NOMO-1 treated with DMSO at 0.1 percent for 48 hours (cell line): ENCODE measurements around the gene ZNF827.

ENCODE experiments used
- DNase-seq: peaks from one replicate; lab custom pipeline; 2025; ENCODE audit not compliant: unreplicated experiment; lab: John Stamatoyannopoulos, UW

ZNF827 gene

GRCh38 chr4:145804116-145804515 lies 134.5 kb downstream of the ZNF827 start:
- DNase-seq: no peak

DNA sequence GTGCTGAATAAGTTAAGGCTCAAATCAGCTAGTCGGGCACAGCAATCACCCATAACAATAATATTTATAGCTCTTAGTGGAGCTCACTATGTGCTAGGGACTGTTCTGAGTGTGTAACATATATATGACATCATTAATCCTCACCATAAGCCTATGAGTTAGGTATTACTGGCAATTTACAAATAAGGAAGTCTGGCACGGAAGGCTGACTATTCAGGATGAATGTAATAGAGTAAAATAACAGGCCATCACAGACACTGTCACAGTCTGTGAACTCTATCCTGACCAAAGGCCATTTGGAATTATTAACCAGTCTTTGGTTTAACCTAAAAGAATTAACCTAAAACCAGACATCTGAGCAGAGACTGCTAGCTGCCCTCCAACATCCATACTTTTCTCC lies 139.4 kb downstream of the ZNF827 start:
- DNase-seq: no peak

GRCh38 chr4:145797278-145797677 lies 141.3 kb downstream of the ZNF827 start:
- no peak for DNase-seq

DNA sequence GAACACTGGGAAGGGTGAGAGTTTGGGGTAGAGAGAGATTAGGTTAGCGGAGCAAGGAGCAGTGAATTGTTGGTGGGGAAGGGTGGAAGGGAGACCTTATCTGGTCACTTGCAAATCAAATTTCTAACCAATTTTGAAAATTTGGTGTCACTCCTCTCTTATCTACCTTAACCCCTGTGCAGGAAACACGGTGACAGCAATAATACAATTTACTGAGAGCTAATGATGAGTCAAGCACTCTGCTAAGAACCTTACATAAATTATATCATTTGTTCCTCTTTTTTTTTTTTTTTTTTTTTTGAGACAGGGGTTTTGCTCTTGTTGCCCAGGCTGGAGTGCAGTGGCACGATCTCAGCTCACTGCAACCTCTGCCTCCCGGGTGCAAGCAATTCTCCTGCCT lies 142.3 kb downstream of the ZNF827 start:
- peak; percentile 77 for DNase-seq

- peak; percentile 95 for DNase-seq
Observed at GRCh38 chr4:145795521-145795920, 143.1 kb downstream of the ZNF827 start.

DNA sequence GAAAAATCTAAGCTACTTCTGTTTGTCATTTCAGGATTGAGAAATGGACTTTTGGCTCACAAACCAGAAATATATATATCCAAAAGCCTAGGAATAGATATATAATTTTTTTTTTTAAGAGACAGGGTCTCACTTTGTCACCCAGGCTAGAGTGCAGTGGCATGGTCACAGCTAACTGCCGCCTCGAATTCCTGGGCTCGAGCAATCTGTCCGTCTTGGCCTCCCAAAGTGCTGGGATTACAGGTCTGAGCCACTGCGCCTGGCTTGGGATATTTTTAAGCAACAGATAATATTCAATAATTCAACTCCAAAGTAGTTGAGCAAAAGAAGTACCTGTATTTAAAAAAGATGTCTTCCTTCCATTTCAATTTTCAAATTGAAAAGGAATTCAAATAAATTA lies 146.2 kb downstream of the ZNF827 start:
- DNase-seq: no peak

DNA sequence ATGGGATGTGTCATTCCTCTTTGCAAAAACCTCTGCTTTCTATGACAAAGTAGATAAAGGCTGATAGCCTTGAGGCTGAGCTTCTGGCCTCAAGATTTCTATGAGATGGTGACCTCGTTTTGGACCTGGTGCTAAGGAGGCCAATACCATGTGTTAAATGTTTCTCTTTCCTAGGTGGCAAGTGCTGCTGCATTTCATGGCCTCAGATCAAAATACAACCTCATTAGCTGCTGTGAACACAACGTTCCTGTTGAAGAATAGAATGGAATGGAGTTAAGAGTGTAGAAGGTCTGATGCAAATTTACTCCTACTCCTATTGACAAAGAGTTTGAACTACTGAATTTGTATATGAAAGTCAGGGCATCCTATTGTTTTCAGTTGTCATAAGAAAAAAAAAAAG lies 146.6 kb downstream of the ZNF827 start:
- DNase-seq: no peak

- no peak for DNase-seq
Observed at GRCh38 chr4:145788755-145789154, 149.9 kb downstream of the ZNF827 start.

GRCh38 chr4:145786830-145787229 lies 151.8 kb downstream of the ZNF827 start:
- peak; percentile 10 for DNase-seq

DNA sequence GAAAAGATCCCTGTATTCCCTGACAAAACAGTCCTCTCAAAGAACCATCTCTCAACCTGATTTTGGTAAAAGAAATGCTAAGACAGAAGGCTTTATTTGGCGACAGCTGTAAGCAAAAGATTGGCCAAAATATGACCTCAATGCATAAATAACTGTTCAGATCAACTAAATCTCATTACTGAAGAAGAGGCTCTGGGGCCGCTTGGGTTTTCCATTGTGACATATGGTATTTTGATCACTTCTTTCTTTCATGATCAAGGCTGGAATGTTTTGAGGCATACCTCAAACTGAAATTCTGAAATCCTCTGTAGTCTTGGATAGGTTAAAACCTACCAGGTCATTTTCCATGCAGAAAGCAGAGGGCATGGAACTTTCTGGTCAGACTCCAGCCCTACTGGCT lies 152.4 kb downstream of the ZNF827 start:
- no peak for DNase-seq

DNA sequence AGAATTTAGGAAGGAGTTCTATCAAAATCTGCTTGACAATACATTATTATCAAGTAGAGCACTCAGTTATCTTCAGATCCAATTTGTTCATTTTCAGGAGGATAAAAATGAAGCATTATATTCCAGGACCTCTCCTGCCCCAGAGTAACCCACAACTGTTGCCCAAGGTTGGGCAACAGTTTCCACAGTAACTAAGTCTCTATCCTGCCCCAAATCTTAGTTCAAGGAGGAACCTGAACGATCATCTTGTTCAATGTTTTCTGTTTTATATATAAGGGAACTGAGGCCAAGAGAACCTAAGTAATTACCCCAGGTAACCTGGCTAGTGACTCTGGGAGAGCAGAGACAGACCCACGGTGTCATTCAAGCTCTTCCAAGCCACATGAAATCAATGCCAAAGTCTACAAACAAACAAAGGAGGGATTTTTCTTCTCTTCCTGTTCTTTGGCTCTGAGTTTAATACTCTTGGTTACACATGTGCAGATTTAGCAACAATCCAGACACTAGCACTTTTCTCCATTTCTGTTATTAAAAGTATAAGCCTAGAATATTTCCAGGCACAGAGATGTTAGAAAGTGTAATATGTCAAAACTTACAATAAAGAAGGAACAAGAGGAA lies 153.1 kb downstream of the ZNF827 start:
- DNase-seq: peak; percentile 60

DNA sequence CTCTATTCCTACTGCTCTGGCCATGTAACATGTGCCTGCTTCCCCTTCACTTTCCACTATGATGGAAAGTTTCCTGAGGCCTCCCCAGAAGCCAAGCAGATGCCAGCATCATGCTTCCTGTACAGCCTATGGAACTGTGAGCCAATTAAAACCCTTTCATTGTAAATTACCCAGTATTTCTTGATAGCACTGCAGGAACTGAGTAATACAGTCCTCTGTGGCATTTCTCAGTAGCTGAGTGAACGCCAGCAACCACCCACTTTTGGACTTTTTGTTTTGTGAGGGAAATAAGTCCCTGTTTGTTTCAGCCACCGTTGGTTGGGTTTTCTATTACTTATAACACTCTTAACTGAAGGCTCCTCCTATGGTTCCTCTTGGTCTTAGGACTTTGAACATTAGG lies 154.6 kb downstream of the ZNF827 start:
- no peak for DNase-seq

DNA sequence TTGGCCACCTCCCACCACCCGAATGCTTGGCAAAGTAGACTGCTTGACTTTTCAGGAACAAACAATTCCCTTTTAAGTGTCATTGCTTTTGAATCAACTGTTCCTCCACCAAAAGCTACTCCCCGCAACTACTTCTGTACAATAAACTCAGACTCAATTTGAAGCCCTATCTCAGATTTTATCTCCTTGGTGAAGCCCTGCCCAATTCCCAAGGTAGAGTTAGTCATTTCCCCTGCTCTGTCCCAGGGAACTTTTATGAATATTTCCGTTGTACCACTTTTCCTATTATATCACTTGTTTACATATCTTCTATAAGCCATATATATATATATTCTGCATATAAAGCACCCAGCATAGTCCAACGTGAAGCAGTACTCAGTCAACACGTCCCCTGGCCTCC lies 155.9 kb downstream of the ZNF827 start:
- no peak for DNase-seq

- DNase-seq: peak; percentile 59
Observed at GRCh38 chr4:145781351-145781750, 157.3 kb downstream of the ZNF827 start.

- DNase-seq: no peak
Observed at GRCh38 chr4:145779319-145779801, 159.3 kb downstream of the ZNF827 start.

DNA sequence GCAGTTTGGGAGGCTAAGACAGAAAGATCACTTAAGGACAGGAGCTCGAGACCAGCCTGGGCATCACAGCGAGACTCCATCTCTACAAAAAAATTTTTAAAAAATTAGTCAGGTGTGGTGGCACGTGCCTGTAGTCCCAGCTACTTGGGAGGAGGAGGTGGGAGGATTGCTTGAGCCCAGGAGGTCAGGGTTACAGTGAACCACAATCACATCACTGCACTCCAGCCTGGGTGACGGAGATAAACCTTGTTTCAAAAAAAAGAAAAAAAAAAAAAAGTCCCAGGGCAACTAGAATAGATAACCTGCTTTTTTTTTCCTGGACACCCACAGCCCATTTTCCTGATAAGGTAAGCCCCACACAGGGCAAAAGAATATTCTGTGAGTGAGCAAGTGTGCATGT lies 162.4 kb downstream of the ZNF827 start:
- DNase-seq: no peak

DNA sequence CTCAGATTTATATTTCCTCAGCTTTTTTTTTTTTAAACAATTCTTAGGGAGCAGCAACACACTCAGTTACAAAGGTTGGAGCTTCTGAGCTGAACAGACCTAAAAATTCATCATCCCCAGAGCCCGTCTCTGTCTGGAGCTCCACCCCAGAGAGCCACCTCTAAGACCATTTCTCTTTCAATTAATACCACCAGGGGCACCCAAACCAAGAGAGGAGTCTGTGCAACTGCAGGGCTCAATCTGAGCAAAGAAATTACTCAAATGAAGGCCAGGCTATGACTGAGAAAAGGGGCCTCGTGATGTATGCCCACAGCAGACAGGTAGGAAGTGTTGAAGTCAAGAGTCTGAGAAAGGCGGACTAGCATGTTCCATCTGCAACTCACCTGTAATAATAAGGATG lies 163.2 kb downstream of the ZNF827 start:
- no peak for DNase-seq

- no peak for DNase-seq
Observed at GRCh38 chr4:145774473-145774872, 164.2 kb downstream of the ZNF827 start.

DNA sequence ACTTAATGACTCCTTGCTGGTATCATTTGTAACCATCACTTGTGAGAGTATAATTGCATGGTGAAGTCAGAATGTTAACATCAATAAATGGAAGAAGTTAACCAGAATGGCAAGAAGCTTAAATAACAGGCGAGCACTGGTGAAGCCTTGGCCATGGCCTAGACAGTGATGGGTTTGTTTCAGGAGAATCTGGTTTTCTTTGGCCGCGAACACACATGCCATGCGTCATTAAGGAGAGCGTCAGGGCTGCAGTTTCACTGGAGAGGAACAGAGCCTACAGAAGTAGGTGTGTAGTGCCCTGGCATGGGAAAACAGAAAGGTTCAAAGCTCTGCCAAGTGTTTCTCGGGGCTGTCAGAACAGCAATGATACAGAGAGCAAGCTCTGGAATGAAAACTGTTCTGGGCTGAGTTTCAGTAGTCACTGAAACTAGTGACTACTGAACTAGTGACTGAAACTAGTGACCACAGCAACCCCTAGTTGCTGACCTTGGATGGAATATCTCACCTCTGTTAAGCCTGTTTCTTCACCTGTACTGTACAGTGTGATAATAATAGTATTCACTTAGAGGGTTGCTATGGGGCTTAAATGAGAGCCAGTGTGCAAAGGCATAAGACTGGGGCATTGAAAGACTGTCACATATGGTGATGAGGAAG lies 164.9 kb downstream of the ZNF827 start:
- DNase-seq: no peak

GRCh38 chr4:145772347-145772746 lies 166.3 kb downstream of the ZNF827 start:
- DNase-seq: no peak

GRCh38 chr4:145770124-145770523 lies 168.5 kb downstream of the ZNF827 start:
- DNase-seq: no peak

GRCh38 chr4:145769450-145770037 lies 169.1 kb downstream of the ZNF827 start:
- DNase-seq: peak; percentile 81
